WTC11 (cell line): ENCODE results near the gene PDYN. TPM values are rescaled to one million over a fixed set of nuclear protein-coding genes. Genes with fewer than 3 reads are reported as not detected.

Source experiments
- ATAC-seq: fragments of 200-7000 bp; cut with Tn5 transposase; 2 replicates; pipeline ENCODE4 v1.10.0; 2021; ENCODE audit warnings: mild to moderate bottlenecking, moderate library complexity
- CTCF ChIA-PET: fragments of 300-600 bp; sonication (Branson Sonifier 250); formaldehyde crosslinking; loops from one replicate; lab custom pipeline; 2021; ENCODE audit warnings: antibody characterized with exemption; lab: Charles Lee
- POLR2A ChIA-PET: fragments of 350-600 bp; sonication (Branson Sonifier 250); formaldehyde crosslinking; loops from one replicate; lab custom pipeline; 2021; ENCODE audit warnings: antibody characterized with exemption; lab: Charles Lee
- DNase-seq: peaks from one replicate; pipeline ENCODE4 v3.0.0; 2021; ENCODE audit warnings: low spot score
- H3K27ac Mint-ChIP-seq: 2 replicates; pipeline ENCODE4 v1.8.0; 2021; ENCODE audit warnings: mixed read lengths
- H3K27me3 Mint-ChIP-seq: 2 replicates; pipeline ENCODE4 v1.8.0; 2021; ENCODE audit warnings: low read depth, mild to moderate bottlenecking, moderate library complexity, mixed read lengths
- H3K36me3 Mint-ChIP-seq: 2 replicates; pipeline ENCODE4 v1.8.0; 2021; ENCODE audit warnings: mixed read lengths
- H3K4me1 Mint-ChIP-seq: 2 replicates; pipeline ENCODE4 v1.8.0; 2022; ENCODE audit warnings: mixed read lengths
- H3K4me3 Mint-ChIP-seq: 2 replicates; pipeline ENCODE4 v1.8.0; 2021; ENCODE audit warnings: mild to moderate bottlenecking, moderate library complexity, mixed read lengths
- H3K9me3 Mint-ChIP-seq: 2 replicates; pipeline ENCODE4 v1.8.0; 2021; ENCODE audit warnings: mixed read lengths
- CREB1 ChIP-seq: sonication (generic); formaldehyde crosslinking; IDR thresholded peaks from 2 replicates; pipeline ENCODE4 v1.8.0; 2023; ENCODE audit warnings: mild to moderate bottlenecking, missing genetic modification reagents
- ELF4 ChIP-seq: sonication (generic); formaldehyde crosslinking; IDR thresholded peaks from 2 replicates; pipeline ENCODE4 v1.8.1; 2022; ENCODE audit warnings: low read depth, mild to moderate bottlenecking, moderate library complexity, missing genetic modification reagents
- GTF2I ChIP-seq: fragments of 250-450 bp; sonication (Bioruptor Pico); conservative IDR thresholded peaks from 2 replicates; pipeline ENCODE4 v1.4.0; 2021; ENCODE audit warnings: mild to moderate bottlenecking
- IRF2 ChIP-seq: sonication (generic); formaldehyde crosslinking; IDR thresholded peaks from 2 replicates; pipeline ENCODE4 v1.8.0; 2022; ENCODE audit warnings: low read depth, missing genetic modification reagents, borderline replicate concordance
- NR2C2 ChIP-seq: sonication (generic); formaldehyde crosslinking; IDR thresholded peaks from 2 replicates; pipeline ENCODE4 v1.8.0; 2022; ENCODE audit warnings: mild to moderate bottlenecking, missing genetic modification reagents
- PRRX2 ChIP-seq: fragments of 250-450 bp; sonication (Bioruptor Pico); IDR thresholded peaks from 2 replicates; pipeline ENCODE4 v1.8.0; 2021; ENCODE audit warnings: mild to moderate bottlenecking
- SMAD3 ChIP-seq: sonication (generic); formaldehyde crosslinking; IDR thresholded peaks from 2 replicates; pipeline ENCODE4 v1.8.0; 2022; ENCODE audit warnings: missing genetic modification reagents, mild to moderate bottlenecking, borderline replicate concordance
- SMAD4 ChIP-seq: sonication (generic); formaldehyde crosslinking; IDR thresholded peaks from 2 replicates; pipeline ENCODE4 v1.8.0; 2022; ENCODE audit warnings: mild to moderate bottlenecking, missing genetic modification reagents
- ZNF396 ChIP-seq: fragments of 250-450 bp; sonication (Bioruptor Pico); IDR thresholded peaks from 2 replicates; pipeline ENCODE4 v1.8.0; 2021; ENCODE audit warnings: mild to moderate bottlenecking, moderate library complexity, borderline replicate concordance
- ZNF423 ChIP-seq: fragments of 250-450 bp; sonication (Bioruptor Pico); IDR thresholded peaks from 2 replicates; pipeline ENCODE4 v2.1.2; 2022; ENCODE audit warnings: mild to moderate bottlenecking, moderate library complexity
- total RNA-seq: library from RNA; stranded (reverse); gene quantifications from 3 replicates; pipeline ENCODE4 v1.2.3, GENCODE V29; 2021
- TF ChIP-seq, protein P1 (sequence below): sonication (generic); formaldehyde crosslinking; IDR thresholded peaks from 2 replicates; pipeline ENCODE4 v1.8.0; 2022; ENCODE audit warnings: mild to moderate bottlenecking, missing genetic modification reagents
- TF ChIP-seq, protein P2 (sequence below): sonication (generic); formaldehyde crosslinking; IDR thresholded peaks from 2 replicates; pipeline ENCODE4 v1.8.1; 2023; ENCODE audit warnings: mild to moderate bottlenecking, missing genetic modification reagents, moderate library complexity
- TF ChIP-seq, protein P3 (sequence below): fragments of 250-450 bp; sonication (Bioruptor Pico); conservative IDR thresholded peaks from 2 replicates; pipeline ENCODE4 v1.9.0; 2021; ENCODE audit warnings: mild to moderate bottlenecking
- TF ChIP-seq, protein P4 (sequence below): sonication (generic); formaldehyde crosslinking; IDR thresholded peaks from 2 replicates; pipeline ENCODE4 v1.8.1; 2022; ENCODE audit warnings: low read depth, missing genetic modification reagents, borderline replicate concordance
- TF ChIP-seq, protein P5 (sequence below): fragments of 250-450 bp; sonication (Bioruptor Pico); IDR thresholded peaks from 2 replicates; pipeline ENCODE4 v2.1.2; 2022; ENCODE audit warnings: mild to moderate bottlenecking, moderate library complexity

The PDYN gene
- total RNA-seq, 1 experiment from 2014 or later: 0.28 TPM

DNA sequence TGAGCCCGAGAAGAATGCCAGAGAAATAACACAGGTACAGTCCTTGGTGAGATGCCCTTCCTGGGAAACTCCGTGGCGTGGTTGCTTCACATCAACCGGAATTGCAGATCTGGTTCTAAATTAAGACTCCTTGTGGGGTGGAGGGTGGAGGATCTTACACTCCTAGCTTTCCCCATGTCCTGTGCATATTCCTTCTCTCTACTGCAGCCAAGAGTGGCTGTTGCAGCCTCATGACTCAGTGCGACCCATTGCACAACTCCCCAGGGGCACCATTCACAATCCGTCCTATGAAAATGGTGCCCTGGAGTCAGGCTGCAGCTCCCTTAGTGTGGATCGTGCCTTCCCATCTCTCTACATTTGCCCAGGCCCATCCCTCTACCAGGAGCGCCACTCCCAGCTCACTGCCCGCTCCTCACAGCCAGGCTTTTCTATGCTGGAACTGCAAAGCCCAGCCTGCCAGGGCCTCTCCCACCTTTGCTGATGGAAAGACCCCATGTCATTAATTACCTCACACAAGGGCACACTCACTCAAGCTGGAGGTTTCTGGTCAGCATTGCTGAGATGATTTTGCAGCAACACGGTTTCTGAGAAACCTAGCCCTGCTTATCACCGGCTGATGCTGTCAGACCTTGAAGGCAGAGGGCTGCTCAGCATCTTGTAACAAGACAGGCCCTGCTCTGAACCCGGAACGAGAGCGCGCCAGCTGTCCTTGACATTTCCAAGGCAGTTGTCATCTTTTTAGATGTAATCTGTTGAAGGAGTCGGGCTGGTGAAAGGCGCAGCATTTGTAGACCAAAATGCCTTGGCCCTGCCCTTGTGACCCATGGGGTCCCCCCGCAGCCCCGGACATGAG lies 58.9 kb downstream of the PDYN start:
- ATAC-seq (no peak), DNase-seq (no peak)
- CTCF ChIA-PET: no interaction called here
- H3K9me3 Mint-ChIP-seq: no peaks in the 10 kb centered on the region
- POLR2A ChIA-PET: no interaction called here
- H3K27ac Mint-ChIP-seq: no peak overlapping the region
- H3K27me3 Mint-ChIP-seq: no peaks in the 10 kb centered on the region
- TF ChIP-seq, protein P1, sequence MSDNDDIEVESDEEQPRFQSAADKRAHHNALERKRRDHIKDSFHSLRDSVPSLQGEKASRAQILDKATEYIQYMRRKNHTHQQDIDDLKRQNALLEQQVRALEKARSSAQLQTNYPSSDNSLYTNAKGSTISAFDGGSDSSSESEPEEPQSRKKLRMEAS (CRISPR knock-in tag): no peak
- peaks cover 8% of the 10 kb centered on the region for H3K4me1 Mint-ChIP-seq
- H3K4me3 Mint-ChIP-seq: no peak overlapping the region
- H3K36me3 Mint-ChIP-seq: peaks cover 4% of the 10 kb centered on the region

DNA sequence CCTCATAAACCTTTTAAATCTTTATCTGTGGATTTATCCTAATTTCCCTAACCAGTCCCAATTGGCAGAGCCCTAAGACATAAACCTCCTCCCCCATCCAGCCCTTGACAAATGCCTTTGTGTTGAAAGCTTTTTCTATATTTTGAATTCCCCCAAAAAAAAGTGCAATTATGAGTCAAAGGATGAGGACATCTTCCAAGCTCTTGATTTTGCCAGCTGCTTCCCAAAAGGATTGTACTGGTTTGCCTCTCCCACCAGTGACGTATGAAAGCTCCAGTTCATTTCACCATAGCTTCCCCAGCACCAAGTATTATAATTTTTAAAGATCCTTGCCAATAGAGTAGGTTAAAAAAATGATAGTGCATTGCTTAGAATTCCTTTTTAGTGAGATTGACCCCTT lies 59.7 kb downstream of the PDYN start:
- POLR2A ChIA-PET: no interaction called here
- no peak overlapping the region for H3K4me3 Mint-ChIP-seq
- DNase-seq (no peak), ATAC-seq (no peak)
- no peaks in the 10 kb centered on the region for H3K9me3 Mint-ChIP-seq
- no peak overlapping the region for H3K27ac Mint-ChIP-seq
- H3K27me3 Mint-ChIP-seq: no peaks in the 10 kb centered on the region
- peaks cover 9% of the 10 kb centered on the region for H3K4me1 Mint-ChIP-seq
- H3K36me3 Mint-ChIP-seq: peaks cover 4% of the 10 kb centered on the region
- TF ChIP-seq GTF2I: no peak
- TF ChIP-seq ZNF396: no peak
- no peak for TF ChIP-seq SMAD3 (CRISPR knock-in tag)
- CTCF ChIA-PET: no interaction called here

DNA sequence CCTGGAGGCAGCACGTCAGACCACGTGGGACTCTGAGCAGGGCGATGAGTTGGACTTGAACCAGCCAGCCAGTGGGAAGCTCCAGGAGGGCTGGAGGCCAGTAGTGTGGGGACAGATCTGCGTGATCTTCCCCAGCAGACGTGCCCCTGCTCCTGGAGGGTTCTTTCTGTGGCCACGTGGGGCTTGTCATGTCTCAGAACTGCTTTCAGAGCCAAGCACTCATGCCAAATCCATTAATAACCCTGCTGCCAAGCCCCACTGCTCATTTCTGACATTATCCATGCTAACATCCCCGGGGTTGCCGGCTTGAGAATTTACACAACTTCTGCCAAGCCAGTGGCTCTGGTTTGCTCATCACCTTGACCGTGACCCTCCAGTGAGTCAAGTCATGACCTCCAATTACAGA lies 60.4 kb downstream of the PDYN start:
- Mint-ChIP-seq H3K4me1 (peaks cover 9% of the 10 kb centered on the region), H3K36me3 (peaks cover 4% of the 10 kb centered on the region), H3K27me3 (no peaks in the 10 kb centered on the region), H3K9me3 (no peaks in the 10 kb centered on the region), H3K27ac (no peak overlapping the region), H3K4me3 (no peak overlapping the region)
- ChIA-PET CTCF (no interaction called here), POLR2A (no interaction called here)
- TF ChIP-seq, protein P2, sequence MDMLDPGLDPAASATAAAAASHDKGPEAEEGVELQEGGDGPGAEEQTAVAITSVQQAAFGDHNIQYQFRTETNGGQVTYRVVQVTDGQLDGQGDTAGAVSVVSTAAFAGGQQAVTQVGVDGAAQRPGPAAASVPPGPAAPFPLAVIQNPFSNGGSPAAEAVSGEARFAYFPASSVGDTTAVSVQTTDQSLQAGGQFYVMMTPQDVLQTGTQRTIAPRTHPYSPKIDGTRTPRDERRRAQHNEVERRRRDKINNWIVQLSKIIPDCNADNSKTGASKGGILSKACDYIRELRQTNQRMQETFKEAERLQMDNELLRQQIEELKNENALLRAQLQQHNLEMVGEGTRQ (CRISPR knock-in tag): no peak
- TF ChIP-seq NR2C2 (CRISPR knock-in tag) (no peak), PRRX2 (CRISPR knock-in tag) (no peak), IRF2 (CRISPR knock-in tag) (no peak), ELF4 (CRISPR knock-in tag) (no peak), SMAD4 (CRISPR knock-in tag) (no peak), ZNF423 (no peak), CREB1 (CRISPR knock-in tag) (no peak)
- TF ChIP-seq, protein P3, sequence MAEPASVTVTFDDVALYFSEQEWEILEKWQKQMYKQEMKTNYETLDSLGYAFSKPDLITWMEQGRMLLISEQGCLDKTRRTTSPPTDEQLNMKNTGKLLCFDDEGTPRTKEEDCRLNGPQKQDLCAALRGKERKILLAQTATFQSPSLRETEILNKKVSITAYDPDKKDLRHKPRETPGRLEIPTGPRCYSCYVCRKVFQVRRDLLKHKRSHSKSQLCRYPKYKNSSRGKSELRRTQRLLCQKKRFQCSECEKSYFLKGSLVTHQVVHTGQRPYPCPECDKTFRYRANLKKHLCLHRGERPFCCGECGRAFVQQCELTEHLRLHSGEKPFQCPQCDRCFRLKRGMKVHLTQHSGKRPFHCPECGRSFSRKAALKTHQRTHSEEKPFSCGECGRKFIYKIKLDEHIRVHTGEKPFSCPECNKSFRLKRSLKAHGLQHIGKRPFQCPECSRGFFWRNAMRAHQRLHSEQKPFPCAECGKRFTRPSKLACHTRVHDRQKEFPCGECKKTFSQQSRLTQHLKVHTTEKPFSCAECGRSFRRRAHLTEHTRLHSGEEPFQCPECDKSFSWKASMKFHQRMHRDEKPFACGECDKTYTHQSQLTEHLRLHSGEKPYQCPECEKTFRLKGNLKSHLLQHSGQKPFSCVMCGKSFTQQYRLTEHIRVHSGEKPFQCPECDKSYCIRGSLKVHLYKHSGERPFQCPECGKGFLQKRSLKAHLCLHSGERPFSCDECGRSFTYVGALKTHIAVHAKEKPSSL (CRISPR knock-in tag): no peak
- TF ChIP-seq, protein P4, sequence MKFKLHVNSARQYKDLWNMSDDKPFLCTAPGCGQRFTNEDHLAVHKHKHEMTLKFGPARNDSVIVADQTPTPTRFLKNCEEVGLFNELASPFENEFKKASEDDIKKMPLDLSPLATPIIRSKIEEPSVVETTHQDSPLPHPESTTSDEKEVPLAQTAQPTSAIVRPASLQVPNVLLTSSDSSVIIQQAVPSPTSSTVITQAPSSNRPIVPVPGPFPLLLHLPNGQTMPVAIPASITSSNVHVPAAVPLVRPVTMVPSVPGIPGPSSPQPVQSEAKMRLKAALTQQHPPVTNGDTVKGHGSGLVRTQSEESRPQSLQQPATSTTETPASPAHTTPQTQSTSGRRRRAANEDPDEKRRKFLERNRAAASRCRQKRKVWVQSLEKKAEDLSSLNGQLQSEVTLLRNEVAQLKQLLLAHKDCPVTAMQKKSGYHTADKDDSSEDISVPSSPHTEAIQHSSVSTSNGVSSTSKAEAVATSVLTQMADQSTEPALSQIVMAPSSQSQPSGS (CRISPR knock-in tag): no peak
- TF ChIP-seq, protein P5, sequence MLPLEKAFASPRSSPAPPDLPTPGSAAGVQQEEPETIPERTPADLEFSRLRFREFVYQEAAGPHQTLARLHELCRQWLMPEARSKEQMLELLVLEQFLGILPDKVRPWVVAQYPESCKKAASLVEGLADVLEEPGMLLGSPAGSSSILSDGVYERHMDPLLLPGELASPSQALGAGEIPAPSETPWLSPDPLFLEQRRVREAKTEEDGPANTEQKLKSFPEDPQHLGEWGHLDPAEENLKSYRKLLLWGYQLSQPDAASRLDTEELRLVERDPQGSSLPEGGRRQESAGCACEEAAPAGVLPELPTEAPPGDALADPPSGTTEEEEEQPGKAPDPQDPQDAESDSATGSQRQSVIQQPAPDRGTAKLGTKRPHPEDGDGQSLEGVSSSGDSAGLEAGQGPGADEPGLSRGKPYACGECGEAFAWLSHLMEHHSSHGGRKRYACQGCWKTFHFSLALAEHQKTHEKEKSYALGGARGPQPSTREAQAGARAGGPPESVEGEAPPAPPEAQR (CRISPR knock-in tag): no peak
- ATAC-seq (no peak), DNase-seq (no peak)
